ENCODE data around the gene ZNF787. TPM values are rescaled to one million over a fixed set of nuclear protein-coding genes. Genes with fewer than 3 reads are reported as not detected.

ZNF787 gene
- total and polyA plus RNA-seq, 2 of the 4 experiments (the other 2 are of a cell fraction), result 4.8 to 11.2 TPM

DNA sequence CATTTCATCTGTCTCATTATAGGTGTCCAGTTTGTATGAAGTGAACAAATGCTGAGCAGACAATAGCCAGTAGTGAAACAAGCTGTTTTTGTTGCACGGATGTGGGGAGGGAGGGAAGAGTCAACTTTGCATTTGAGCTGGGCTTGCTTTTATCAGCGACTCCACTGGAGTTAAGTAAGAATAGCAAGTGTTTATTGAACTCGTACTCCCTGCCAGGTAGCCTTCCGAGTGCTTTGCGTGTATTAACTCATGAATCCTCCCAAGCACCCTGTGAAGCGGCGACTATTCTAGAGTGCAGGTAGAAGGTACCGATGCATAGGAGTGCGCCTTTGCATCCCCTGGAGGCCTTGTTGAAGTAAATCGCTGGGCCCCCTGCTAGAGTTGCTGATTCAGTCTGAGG, 15.3 kb upstream of the ZNF787 start:
- DNase-seq, result no peak
- POLR2A ChIA-PET (ENCODE audit: unreplicated experiment), result no interaction called here

More for the DNA sequence above, 15.3 kb upstream of the ZNF787 start:
- H3K4me3 ChIP-seq (ENCODE audit: insufficient read depth, low read depth, low read length), result no peak overlapping the region
- H2BK120ac ChIP-seq (ENCODE audit: low read depth, low read length), result no peak overlapping the region
- H4K20me1 ChIP-seq (ENCODE audit: insufficient read depth, low read length), result no peaks in the 10 kb centered on the region
- no peak overlapping the region for H3K14ac ChIP-seq (replicated peaks; ENCODE audit: low read depth, low read length)
- peak overlapping the region; percentile 5 for H2AFZ ChIP-seq (replicated peaks; ENCODE audit: low read length, poor library complexity)
- H3K18ac ChIP-seq (ENCODE audit: low read depth, low read length), result no peak overlapping the region
- H2BK5ac ChIP-seq (ENCODE audit: low read depth, low read length, poor library complexity, severe bottlenecking), result no peak overlapping the region
- no peaks in the 10 kb centered on the region for H3K36me3 ChIP-seq (ENCODE audit: control insufficient read depth, insufficient read depth, low read length)
- no peaks in the 10 kb centered on the region for H3K27me3 ChIP-seq (ENCODE audit: control insufficient read depth, insufficient read depth, low read length)
- no peak overlapping the region for H2BK20ac ChIP-seq (ENCODE audit: low read depth, low read length)
- BruUV-seq (replicated peaks), result no TSS peak
- H3K4ac ChIP-seq (ENCODE audit: low read depth, low read length), result no peak overlapping the region
- H3K27ac ChIP-seq (ENCODE audit: insufficient read depth, low read length), result no peak overlapping the region
- TF ChIP-seq CHD1 (IDR thresholded peaks at IDR 0.05; ENCODE audit: low read depth, low read length) (no peak), POLR2A (IDR thresholded peaks at IDR 0.05; ENCODE audit: low read depth, low read length) (no peak), RFX5 (IDR thresholded peaks at IDR 0.05; ENCODE audit: low read depth, low read length) (no peak), NFE2L2 (IDR thresholded peaks at IDR 0.05; ENCODE audit: low read depth, low read length) (no peak), SMC3 (IDR thresholded peaks at IDR 0.05; ENCODE audit: low read depth, low read length) (no peak), FOS (IDR thresholded peaks at IDR 0.05; ENCODE audit: low read depth, low read length) (no peak), BHLHE40 (IDR thresholded peaks at IDR 0.05; ENCODE audit: low read depth, low read length) (no peak), ELK1 (IDR thresholded peaks at IDR 0.05; ENCODE audit: borderline replicate concordance, low read depth, low read length) (no peak), RCOR1 (IDR thresholded peaks at IDR 0.05; ENCODE audit: insufficient replicate concordance, low read length) (no peak), MXI1 (IDR thresholded peaks at IDR 0.05; ENCODE audit: borderline replicate concordance, low read depth, low read length) (no peak), MAZ (IDR thresholded peaks at IDR 0.05; ENCODE audit: borderline replicate concordance, low read depth, low read length) (no peak), MAFK (IDR thresholded peaks at IDR 0.05; ENCODE audit: low read depth, low read length) (no peak)
- CTCF ChIA-PET, result no interaction called here
- no peak for ATAC-seq (ENCODE audit: low read depth)
- in situ Hi-C loops (cut with MboI; ENCODE audit: low sequenced_read_pairs), result loop anchor here (25.0 kb wide), 2 partner anchors 449 to 1674 kb away; partner anchors contain the start of genes CDC42EP5, EPN1 and LENG9
- dilution Hi-C loops (cut with HindIII; ENCODE audit: low sequenced_read_pairs, unreplicated experiment), result no loop called here
- intact Hi-C loops (cut with micrococcal nuclease), result no loop called here
- no peak overlapping the region for H3K23ac ChIP-seq (ENCODE audit: low read depth, low read length)
- H3K56ac ChIP-seq (ENCODE audit: extremely low read depth, insufficient read depth, low read length), result no peak overlapping the region
- H3K9ac ChIP-seq (ENCODE audit: low read depth, low read length), result no peak overlapping the region
- no peak overlapping the region for H2BK15ac ChIP-seq (ENCODE audit: low read depth, low read length)
- no peaks in the 10 kb centered on the region for H3K9me3 ChIP-seq (ENCODE audit: control insufficient read depth, insufficient read depth, low read length)
- no peak overlapping the region for H2AK9ac ChIP-seq (replicated peaks; ENCODE audit: low read depth, low read length, poor library complexity)
- no peak overlapping the region for H4K5ac ChIP-seq (ENCODE audit: low read depth, low read length)
- H2AK5ac ChIP-seq (ENCODE audit: low read depth, low read length), result no peak overlapping the region
- WGBS, 2 experiments (ENCODE audit: extremely low coverage in 2 of 2, insufficient read length in 1 of 2), result 66% methylated on average over 7 of the region's 10 CpGs; no CpG with 5 or more reads in 1 of the 2 experiments
- no peak overlapping the region for H4K91ac ChIP-seq (ENCODE audit: insufficient read depth, low read depth, low read length)
- peaks cover 11% of the 10 kb centered on the region; the same call in 1 of the 2 replicates for H3K4me1 ChIP-seq (ENCODE audit: control insufficient read depth, insufficient read depth, low read length)
- H3K9me1 ChIP-seq (ENCODE audit: insufficient read depth, low read length), result peaks cover 5% of the 10 kb centered on the region
- H3K79me1 ChIP-seq (ENCODE audit: low read depth in 1 of 2, low read length in 2 of 2), result peaks cover 0 to under 1% of the 10 kb centered on the region in 2 experiments; a peak in 1 of 4 replicates
- no peak overlapping the region for H4K8ac ChIP-seq (ENCODE audit: low read depth in 2 of 2, low read length in 2 of 2)
- no peak overlapping the region for H3K4me2 ChIP-seq (ENCODE audit: low read depth, low read length)

Data from IMR-90 (cell line).